ENCODE data around the gene SH3PXD2A.

SH3PXD2A gene

GRCh38 chr10:103659674-103660363 is 195.6 kb downstream of the SH3PXD2A start:
- DNase-seq = peak; percentile 28

GRCh38 chr10:103658049-103658577 is 197.3 kb downstream of the SH3PXD2A start:
- no peak for DNase-seq

- DNase-seq = no peak
These were observed 198.2 kb downstream of the SH3PXD2A start for GRCh38 chr10:103657061-103657591.

GRCh38 chr10:103654925-103655324 is 200.5 kb downstream of the SH3PXD2A start:
- DNase-seq = no peak

- DNase-seq = peak; percentile 87
These were observed 201.8 kb downstream of the SH3PXD2A start for GRCh38 chr10:103653581-103654037.

GRCh38 chr10:103652599-103653281 is 202.6 kb downstream of the SH3PXD2A start:
- DNase-seq = peak; percentile 60

GRCh38 chr10:103651783-103652476 is 203.4 kb downstream of the SH3PXD2A start:
- no peak for DNase-seq

- DNase-seq = no peak
These were observed 204.0 kb downstream of the SH3PXD2A start for GRCh38 chr10:103651333-103651732.

- DNase-seq = no peak
These were observed 205.5 kb downstream of the SH3PXD2A start for GRCh38 chr10:103649654-103650423.

- DNase-seq = no peak
These were observed 206.5 kb downstream of the SH3PXD2A start for GRCh38 chr10:103648636-103649532.

- DNase-seq = no peak
These were observed 207.1 kb downstream of the SH3PXD2A start for GRCh38 chr10:103648251-103648635.

GRCh38 chr10:103646304-103646703 is 209.1 kb downstream of the SH3PXD2A start:
- DNase-seq = no peak

GRCh38 chr10:103645141-103646054 is 210.0 kb downstream of the SH3PXD2A start:
- DNase-seq = no peak

- DNase-seq = no peak
These were observed 212.0 kb downstream of the SH3PXD2A start for GRCh38 chr10:103643381-103643780.

GRCh38 chr10:103641326-103641725 is 214.1 kb downstream of the SH3PXD2A start:
- no peak for DNase-seq

GRCh38 chr10:103640436-103641181 is 214.8 kb downstream of the SH3PXD2A start:
- no peak for DNase-seq

- no peak for DNase-seq
These were observed 216.4 kb downstream of the SH3PXD2A start for GRCh38 chr10:103638948-103639347.

GRCh38 chr10:103637927-103638557 is 217.3 kb downstream of the SH3PXD2A start:
- no peak for DNase-seq

- no peak for DNase-seq
These were observed 218.4 kb downstream of the SH3PXD2A start for GRCh38 chr10:103637011-103637410.

Data from COR-L47 (cell line).